Keratinocyte (primary cell): Measurements from ENCODE around the gene TGFBI. TPM values are rescaled to one million over a fixed set of nuclear protein-coding genes. Genes with fewer than 3 reads are reported as not detected.

ENCODE experiments used
- DNase-seq: peaks from one replicate; pipeline ENCODE4 v3.0.0-alpha.2; 2011; ENCODE audit warnings: low read depth, missing footprints, low spot score
- FAIRE-seq: peaks from 2 replicates; lab custom pipeline; 2011; peaks lifted over from hg19 to GRCh38; lab: Jason Lieb, UNC
- H2AFZ ChIP-seq: 2 replicates; pipeline ENCODE4 v1.6.0; 2012; ENCODE audit warnings: low read length, control low read depth, inconsistent platforms; ENCODE audit not compliant: control insufficient read depth
- H3K27ac ChIP-seq: 2 replicates; pipeline ENCODE4 v1.5.1; 2011; ENCODE audit warnings: low read length; ENCODE audit not compliant: control insufficient read depth, insufficient read depth
- H3K27me3 ChIP-seq: 3 replicates; pipeline ENCODE4 v1.6.0; 2011; ENCODE audit warnings: low read length; ENCODE audit not compliant: control insufficient read depth, insufficient read depth; ENCODE audit errors: extremely low read depth
- H3K36me3 ChIP-seq, 2 experiments: 2 replicates in 1 of 2; 3 replicates in 1 of 2; pipeline ENCODE4 v1.5.1; 2011; ENCODE audit warnings: low read length in 2 of 2, mild to moderate bottlenecking in 1 of 2; ENCODE audit not compliant: control insufficient read depth in 2 of 2, insufficient read depth in 2 of 2; ENCODE audit errors: extremely low read depth in 1 of 2
- H3K4me1 ChIP-seq: 3 replicates; pipeline ENCODE4 v1.5.1; 2011; ENCODE audit warnings: low read length; ENCODE audit not compliant: control insufficient read depth, insufficient read depth; ENCODE audit errors: extremely low read depth
- H3K4me2 ChIP-seq: 3 replicates; pipeline ENCODE4 v1.6.0; 2011; ENCODE audit warnings: low read depth, low read length; ENCODE audit not compliant: control insufficient read depth, insufficient read depth; ENCODE audit errors: extremely low read depth
- H3K4me3 ChIP-seq, 3 experiments: fragments of 200-600 bp in 1 of 3; sonication (generic) in 1 of 3; 2 replicates in 2 of 3; 3 replicates in 1 of 3; pipeline ENCODE4 v1.5.1; 2011 to 2016; ENCODE audit warnings: low read length in 3 of 3, mild to moderate bottlenecking in 3 of 3, control low read depth in 2 of 3, inconsistent platforms in 1 of 3, low read depth in 1 of 3, mixed read lengths in 1 of 3, mixed run types in 1 of 3, moderate library complexity in 1 of 3; ENCODE audit not compliant: control insufficient read depth in 2 of 3, insufficient read depth in 2 of 3; ENCODE audit errors: extremely low read depth in 1 of 3
- H3K79me2 ChIP-seq: 2 replicates; pipeline ENCODE4 v1.6.0; 2012; ENCODE audit warnings: low read length; ENCODE audit not compliant: control insufficient read depth, insufficient read depth
- H3K9ac ChIP-seq: 3 replicates; pipeline ENCODE4 v1.6.0; 2011; ENCODE audit warnings: low read length; ENCODE audit not compliant: control insufficient read depth, insufficient read depth; ENCODE audit errors: extremely low read depth
- H3K9me1 ChIP-seq: 3 replicates; pipeline ENCODE4 v1.6.0; 2011; ENCODE audit warnings: low read length; ENCODE audit not compliant: control insufficient read depth, insufficient read depth; ENCODE audit errors: extremely low read depth
- H3K9me3 ChIP-seq: 2 replicates; pipeline ENCODE4 v1.5.1; 2012; ENCODE audit warnings: low read depth, low read length; ENCODE audit not compliant: control insufficient read depth
- H4K20me1 ChIP-seq: 3 replicates; pipeline ENCODE4 v1.6.0; 2011; ENCODE audit warnings: low read length; ENCODE audit not compliant: control insufficient read depth, insufficient read depth; ENCODE audit errors: extremely low read depth
- CTCF ChIP-seq, 3 experiments: IDR thresholded peaks in 1 of 3; conservative IDR thresholded peaks in 1 of 3; optimal IDR thresholded peaks in 1 of 3; 2 replicates in 2 of 3; 3 replicates in 1 of 3; pipeline versions ENCODE3 to v1.5.1; 2011; ENCODE audit warnings: low read length in 3 of 3, mild to moderate bottlenecking in 3 of 3, moderate library complexity in 2 of 3, control low read depth in 1 of 3, inconsistent platforms in 1 of 3; ENCODE audit not compliant: insufficient read depth in 2 of 3; ENCODE audit errors: extremely low read depth in 1 of 3
- EZH2 ChIP-seq: IDR thresholded peaks from one replicate; pipeline ENCODE4 v1.6.1; 2012; ENCODE audit warnings: inconsistent platforms, mild to moderate bottlenecking, low read length, moderate library complexity
- dilution Hi-C: fragments of 300-500 bp; cut with MboI; formaldehyde crosslinking; loops from one replicate; pipeline ENCODE4 v1.7.0; 2020; ENCODE audit warnings: low sequenced_read_pairs; ENCODE audit not compliant: extremely low pct_ligation_motif_present
- polyA plus RNA-seq, 5 experiments: library from polyadenylated mRNA; depleted of rRNA in 3 of 5; stranded (reverse) in 3 of 5; stranded (forward) in 1 of 5; unstranded in 1 of 5; fragments of >200 nt; gene quantifications; 1 replicate in 1 of 5; 2 replicates in 3 of 5; 3 replicates in 1 of 5; pipeline versions ENCODE4 v1.2.1 to v1.2.3, GENCODE V29; 2011 to 2012; ENCODE audit warnings: missing spikeins in 2 of 5, low read depth in 1 of 5, low replicate concordance in 1 of 5

The TGFBI gene
- polyA plus RNA-seq, 1 donor (not counting 4 experiments of a cell fraction or from before 2014, with no cell fraction given): 270 TPM

GRCh38 chr5:135979510-135979909, 49.3 kb upstream of the TGFBI start:
- Histone ChIP-seq H3K4me2 (no peak overlapping the region), H4K20me1 (no peaks in the 10 kb centered on the region), H3K36me3 (no peaks in the 10 kb centered on the region), H3K9me1 (no peaks in the 10 kb centered on the region), H2AFZ (no peak overlapping the region), H3K27me3 (no peaks in the 10 kb centered on the region), H3K27ac (no peak overlapping the region), H3K9ac (no peak overlapping the region), H3K4me1 (no peaks in the 10 kb centered on the region), H3K79me2 (no peaks in the 10 kb centered on the region), H3K4me3 (no peak overlapping the region), H3K9me3 (no peaks in the 10 kb centered on the region)
- TF ChIP-seq EZH2 (no peak), CTCF (optimal IDR thresholded peaks at IDR 0.05 in 1 of 3, IDR thresholded peaks at IDR 0.05 in 1 of 3, conservative IDR thresholded peaks at IDR 0.05 in 1 of 3; ENCODE audit: extremely low read depth in 1 of 3, insufficient read depth in 2 of 3, low read length in 3 of 3) (no peak)
- DNase-seq: no peak
- dilution Hi-C loops: no loop called here
- FAIRE-seq: no peak

- no peaks in the 10 kb centered on the region for H4K20me1 ChIP-seq
- H3K27ac ChIP-seq: no peak overlapping the region
- no peak for TF ChIP-seq CTCF (optimal IDR thresholded peaks at IDR 0.05 in 1 of 3, IDR thresholded peaks at IDR 0.05 in 1 of 3, conservative IDR thresholded peaks at IDR 0.05 in 1 of 3; ENCODE audit: extremely low read depth in 1 of 3, insufficient read depth in 2 of 3, low read length in 3 of 3)
- no peak for TF ChIP-seq EZH2
- no peaks in the 10 kb centered on the region for H3K4me1 ChIP-seq
- H3K79me2 ChIP-seq: no peaks in the 10 kb centered on the region
- no peaks in the 10 kb centered on the region for H3K27me3 ChIP-seq
- H2AFZ ChIP-seq: no peak overlapping the region
- no peak overlapping the region for H3K9ac ChIP-seq
- DNase-seq (no peak), FAIRE-seq (no peak)
- H3K36me3 ChIP-seq: no peaks in the 10 kb centered on the region
- dilution Hi-C loops: no loop called here
- no peaks in the 10 kb centered on the region for H3K9me1 ChIP-seq
- H3K4me2 ChIP-seq: no peak overlapping the region
- H3K4me3 ChIP-seq: no peak overlapping the region
- no peaks in the 10 kb centered on the region for H3K9me3 ChIP-seq
These were observed 48.2 kb upstream of the TGFBI start for GRCh38 chr5:135980620-135981019.
